HG02678 (cell line): ENCODE data around the gene SPARC.
"Not testable (repeated sequence)": the region's sequence is repeated elsewhere in the genome, so short reads cannot be mapped to it uniquely, and the experiment has no call there.

Source experiments
- ATAC-seq: cut with Tn5 transposase; IDR thresholded peaks from one replicate; pipeline ENCODE4 v1.9.1; 2021; ENCODE audit warnings: mild to moderate bottlenecking, moderate library complexity; ENCODE audit not compliant: unreplicated experiment

Gene SPARC

GRCh38 chr5:151686674-151687407 is at the start of gene SPARC:
TSS of gene SPARC (minus strand) at chr5:151686915. CDS start at chr5:151676188, 10,727 bp downstream.
- peak; percentile 83 for ATAC-seq

DNA sequence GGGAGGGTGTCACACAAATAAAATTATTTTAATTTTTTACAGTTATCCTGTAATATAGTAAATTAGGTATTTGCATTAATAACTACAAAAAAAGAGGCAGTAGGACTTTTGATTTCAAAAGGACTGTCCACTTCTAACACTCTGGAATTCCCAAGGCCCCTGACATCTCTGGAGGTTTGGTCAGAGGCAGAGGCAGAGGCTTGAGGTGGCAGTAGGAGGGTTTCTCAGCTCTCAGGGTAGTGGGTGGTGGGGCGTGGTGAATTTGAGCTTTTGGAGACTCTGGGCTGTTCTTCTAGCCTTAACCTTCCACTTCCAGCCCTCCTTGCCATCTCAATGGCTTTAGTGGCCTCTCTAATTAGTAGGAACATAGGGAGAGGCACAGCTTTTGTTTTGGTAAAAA is 48.9 kb upstream of the SPARC start:
- no peak for ATAC-seq

- ATAC-seq, result no peak
These were observed 47.3 kb upstream of the SPARC start for GRCh38 chr5:151734064-151734408.

DNA sequence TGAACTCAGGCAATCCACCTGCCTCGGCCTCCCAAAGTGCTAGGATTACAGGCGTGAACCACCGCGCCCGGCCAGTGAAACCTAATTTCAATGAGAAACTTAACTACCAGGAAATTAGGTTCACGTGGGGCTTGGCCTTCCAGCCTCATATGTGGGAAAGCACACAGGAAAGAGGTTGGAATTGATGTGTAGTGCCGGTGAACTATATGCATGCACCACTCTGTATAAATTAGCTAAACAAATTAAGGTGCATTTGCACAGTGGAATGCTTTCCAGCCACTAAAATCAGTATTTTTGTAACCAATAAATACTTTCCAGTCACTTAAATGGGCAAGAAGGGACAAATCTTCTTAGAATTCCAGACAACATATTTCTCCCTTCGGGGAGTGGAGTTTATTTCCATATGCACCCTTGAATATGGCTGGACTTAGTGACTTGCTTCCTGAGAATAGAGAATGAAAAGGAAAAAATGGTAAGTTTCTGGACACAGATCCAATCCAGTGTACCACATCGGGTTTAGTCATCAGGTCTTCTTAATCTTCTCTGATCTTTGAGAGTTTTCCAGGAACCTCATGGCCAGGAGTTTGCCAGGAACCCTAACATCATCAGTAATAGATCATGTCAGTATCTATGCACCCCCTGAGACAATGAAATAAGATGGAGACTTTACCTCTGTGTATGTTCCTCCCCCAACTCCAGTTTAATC is 46.8 kb upstream of the SPARC start:
- no peak for ATAC-seq

DNA sequence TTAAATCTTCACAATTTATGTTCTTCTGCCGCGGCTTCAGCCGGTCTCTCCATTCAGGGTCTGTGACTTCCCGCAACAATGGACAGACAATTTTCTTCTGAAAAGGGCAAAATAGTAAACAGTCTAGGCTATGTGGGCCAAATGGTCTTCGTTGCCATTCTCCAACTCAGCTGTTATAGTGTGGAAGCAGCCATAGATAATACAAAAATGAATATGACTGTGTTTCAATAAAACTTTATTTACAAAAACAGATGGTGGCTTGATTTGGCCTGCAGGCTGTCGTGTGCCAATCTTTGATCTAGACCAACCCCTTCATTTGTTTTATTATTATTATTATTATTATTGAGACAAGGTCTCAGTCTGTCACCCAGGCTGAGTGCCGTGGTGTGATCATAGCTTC is 43.7 kb upstream of the SPARC start:
- ATAC-seq, result no peak

DNA sequence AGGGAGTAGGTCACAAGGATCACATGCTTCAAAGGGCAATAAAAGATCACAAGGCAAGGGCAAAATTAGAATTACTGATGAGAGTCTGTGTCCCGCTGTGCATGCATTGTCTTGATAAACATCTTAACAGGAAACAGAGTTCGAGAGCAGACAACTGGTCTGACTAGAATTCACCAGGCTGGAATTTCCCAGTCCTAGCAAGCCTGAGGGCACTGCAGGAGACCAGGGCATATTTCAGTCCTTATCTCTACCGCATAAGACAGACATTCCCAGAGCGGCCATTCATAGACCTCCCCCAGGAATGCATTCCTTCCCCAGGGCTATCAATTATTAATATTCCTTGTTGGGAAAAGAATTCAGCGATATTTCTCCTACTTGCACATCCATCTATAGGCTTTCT is 42.9 kb upstream of the SPARC start:
- ATAC-seq, result not testable (repeated sequence)

DNA sequence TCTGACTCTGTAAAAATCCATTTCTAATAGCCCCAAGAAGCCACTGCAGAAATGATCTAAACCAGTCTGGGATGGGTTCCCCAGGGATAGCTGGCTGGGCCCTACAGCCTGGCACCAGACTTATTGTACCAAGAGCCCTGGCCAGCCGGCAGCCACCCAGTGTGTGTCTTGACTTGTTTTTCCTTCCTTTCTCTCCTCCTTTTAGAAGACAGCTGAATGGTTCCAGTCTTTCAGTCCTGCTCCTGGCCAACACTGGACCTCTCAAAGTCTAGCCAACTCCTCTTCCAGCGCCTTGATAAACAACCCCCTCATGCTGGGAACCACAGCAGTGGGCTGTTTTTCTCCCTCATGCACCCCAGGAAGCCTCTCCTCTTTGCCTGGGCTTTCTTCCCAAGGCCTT is 37.6 kb upstream of the SPARC start:
- no peak for ATAC-seq

- no peak for ATAC-seq
These were observed 35.8 kb upstream of the SPARC start for GRCh38 chr5:151722546-151722945.

DNA sequence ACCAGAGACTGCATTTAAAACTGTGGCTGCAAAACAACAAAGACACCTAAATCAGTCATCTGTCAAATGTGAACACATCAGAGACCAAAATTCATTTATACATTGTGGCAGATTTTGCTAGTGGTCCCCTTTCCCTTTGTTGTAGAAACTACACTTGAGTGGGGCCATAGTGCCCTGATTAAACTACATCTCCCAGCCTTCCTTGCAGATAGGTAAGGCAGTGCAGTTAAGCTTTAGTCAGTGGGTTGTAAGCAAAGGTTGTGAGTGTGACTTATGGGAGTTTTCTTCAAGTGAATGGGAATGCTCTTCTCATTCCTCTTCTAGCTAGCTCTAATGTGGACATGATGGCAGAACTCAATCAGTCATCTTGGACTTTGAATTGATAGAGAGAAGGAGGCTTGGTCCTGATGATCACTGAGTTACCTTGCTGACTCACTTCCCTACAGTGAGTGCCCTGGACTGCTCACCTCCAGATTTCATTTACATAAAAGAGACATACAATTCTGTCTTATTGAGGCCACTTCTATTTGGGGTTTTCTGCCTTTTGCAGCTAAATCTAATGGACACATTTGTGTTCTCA is 35.2 kb upstream of the SPARC start:
- no peak for ATAC-seq

GRCh38 chr5:151721087-151721646 is 34.5 kb upstream of the SPARC start:
- ATAC-seq, result peak; percentile 84

- ATAC-seq, result no peak
These were observed 33.5 kb upstream of the SPARC start for GRCh38 chr5:151720215-151720614.

GRCh38 chr5:151719228-151720000 is 32.7 kb upstream of the SPARC start:
- no peak for ATAC-seq

DNA sequence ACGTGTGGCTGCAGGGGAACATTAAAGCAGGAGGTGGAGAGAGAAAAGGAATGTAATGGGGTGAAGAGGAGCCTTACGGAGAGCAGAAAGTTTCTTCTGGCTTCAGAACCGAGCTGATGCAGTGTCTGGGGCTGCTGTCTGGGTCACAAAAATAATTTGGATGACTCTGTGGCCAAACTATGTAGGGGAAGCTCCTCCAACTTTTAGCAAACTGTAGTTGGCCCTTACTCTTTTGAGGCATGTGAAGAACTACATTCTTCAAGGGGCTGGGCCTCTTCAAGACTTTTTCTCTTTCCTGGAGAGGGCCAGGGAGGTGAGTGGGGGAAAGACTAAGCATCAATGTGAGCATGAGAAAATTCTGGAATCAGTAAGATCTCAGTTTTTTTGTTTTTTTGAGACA is 31.9 kb upstream of the SPARC start:
- no peak for ATAC-seq

DNA sequence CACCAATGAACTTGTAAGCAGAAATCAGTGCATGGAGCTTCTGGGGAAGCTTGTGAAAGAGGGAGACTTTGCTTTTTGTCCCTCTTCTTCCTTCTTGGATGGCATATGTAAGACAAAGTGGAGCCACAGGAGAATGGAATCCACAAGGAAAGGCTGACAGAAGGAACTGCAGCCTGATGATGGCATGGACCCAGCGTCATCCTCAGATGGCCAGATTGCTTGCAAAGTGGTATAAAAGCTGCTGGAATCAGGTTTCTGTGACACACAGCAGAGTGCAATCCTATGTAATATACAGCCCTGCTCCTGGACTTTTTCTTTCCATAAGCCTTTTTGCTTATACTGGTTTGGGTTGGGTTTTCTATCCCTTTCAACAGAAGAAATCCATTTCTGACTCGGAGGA is 31.4 kb upstream of the SPARC start:
- no peak for ATAC-seq

- ATAC-seq, result no peak
These were observed 30.7 kb upstream of the SPARC start for GRCh38 chr5:151717416-151717815.

DNA sequence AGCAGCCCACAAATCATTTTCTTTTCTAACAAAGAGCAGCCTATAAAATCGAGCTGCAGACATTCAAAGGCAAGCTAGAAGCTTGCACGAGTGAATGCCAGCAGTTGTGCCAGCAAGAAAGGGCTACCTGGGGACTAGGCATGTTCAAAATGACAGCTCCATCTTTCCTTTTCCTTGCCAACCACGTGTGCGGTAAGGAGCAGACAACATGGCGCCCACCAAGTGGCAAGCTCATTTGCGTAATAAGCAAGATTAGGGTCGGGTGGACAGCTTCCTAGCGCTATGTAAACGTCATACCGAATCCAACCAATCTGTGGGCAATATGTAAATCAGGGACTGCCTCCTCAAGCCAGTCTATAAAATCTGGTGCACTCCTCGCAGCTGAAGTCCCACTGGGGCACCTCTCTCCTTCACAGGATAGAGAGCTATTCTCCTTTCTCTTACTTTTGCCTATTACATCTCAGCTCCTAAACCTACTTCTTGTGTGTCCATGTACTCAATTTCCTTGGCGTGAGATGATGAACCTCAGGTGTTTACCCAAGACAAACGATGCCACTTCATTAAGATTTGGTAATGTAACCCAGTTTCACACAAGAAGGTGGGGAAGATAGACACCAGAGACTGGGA is 22.5 kb upstream of the SPARC start:
- ATAC-seq, result no peak

DNA sequence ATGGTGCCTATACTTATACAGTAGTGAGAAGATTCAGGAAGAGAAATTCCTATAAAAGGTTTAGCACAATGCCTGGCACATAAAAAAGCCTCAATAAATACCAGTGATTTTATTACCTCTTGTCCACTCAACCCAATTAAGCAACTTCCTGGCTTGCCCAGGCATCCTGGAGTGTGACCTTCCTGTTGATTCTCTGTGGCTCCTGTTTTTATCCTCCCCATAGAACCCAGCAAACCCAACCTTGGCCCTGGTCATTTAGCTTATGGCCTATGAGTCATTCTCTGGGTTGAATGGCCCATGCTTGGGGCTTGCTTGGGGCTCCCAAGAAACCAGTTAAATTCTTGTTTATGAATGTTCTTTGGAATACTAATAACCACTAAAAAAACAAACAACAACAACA is 21.4 kb upstream of the SPARC start:
- ATAC-seq, result no peak

- no peak for ATAC-seq
These were observed 20.9 kb upstream of the SPARC start for GRCh38 chr5:151707567-151707966.

DNA sequence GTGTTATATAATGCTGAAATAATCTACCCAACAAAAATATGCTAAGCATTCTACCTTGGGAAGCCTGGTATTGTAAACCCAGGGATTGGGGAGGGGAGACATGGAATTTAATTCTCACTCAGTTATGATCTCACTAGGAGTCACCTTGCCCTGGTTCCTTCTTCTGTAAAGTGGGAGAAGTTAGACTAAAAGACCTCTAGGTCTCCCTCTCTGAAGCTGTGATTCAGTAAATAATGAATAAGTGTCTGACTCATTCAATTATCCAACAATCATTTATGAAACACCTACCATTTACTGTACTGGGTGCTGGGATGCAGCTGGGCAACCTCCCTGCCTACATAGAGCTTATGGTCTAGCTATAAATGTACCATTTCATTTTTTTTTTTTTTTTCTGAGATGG is 20.2 kb upstream of the SPARC start:
- ATAC-seq, result no peak

GRCh38 chr5:151703780-151704179 is 17.1 kb upstream of the SPARC start:
- no peak for ATAC-seq

DNA sequence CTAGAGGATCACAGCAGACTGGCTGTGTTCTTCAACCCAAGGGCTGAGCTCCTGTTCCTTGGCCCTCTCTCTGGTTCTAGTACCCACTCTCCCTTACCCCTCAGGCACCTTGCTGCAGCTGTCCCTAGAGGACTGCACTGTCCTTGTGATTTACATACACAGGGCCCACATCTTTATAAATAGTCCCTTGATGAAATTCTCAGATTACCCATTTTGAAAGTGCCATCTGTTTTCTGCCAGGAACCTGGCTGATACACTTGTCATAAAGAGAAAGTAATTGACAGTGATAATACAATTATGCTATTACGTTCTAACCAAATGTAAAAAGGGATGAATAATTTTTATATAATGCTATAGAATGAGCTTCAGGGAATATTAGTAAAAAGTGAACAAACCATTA is 16.5 kb upstream of the SPARC start:
- ATAC-seq, result peak; percentile 93
